ENCODE data around the gene HTT-AS.
"Not testable (repeated sequence)": the region's sequence is repeated elsewhere in the genome, so short reads cannot be mapped to it uniquely, and the experiment has no call there.

HTT-AS gene

GRCh38 chr4:3096202-3096601 is 21.9 kb upstream of the HTT-AS start:
- no peak for TF ChIP-seq CTCF (IDR thresholded peaks at IDR 0.05; ENCODE audit: insufficient read depth, low read length, poor library complexity, severe bottlenecking)
- no peak for TF ChIP-seq EZH2phosphoT487 (conservative IDR thresholded peaks at IDR 0.05; ENCODE audit: low read length)
- no peak overlapping the region for H3K4me2 ChIP-seq (ENCODE audit: low read depth, low read length, poor library complexity, severe bottlenecking)
- peaks cover 3% of the 10 kb centered on the region; the same call in 1 of the 2 replicates for H4K20me1 ChIP-seq (ENCODE audit: low read depth, low read length)
- no peak overlapping the region for H3K27ac ChIP-seq (ENCODE audit: low read depth, low read length)
- no peaks in the 10 kb centered on the region for H3K9me2 ChIP-seq (replicated peaks; ENCODE audit: insufficient read depth, low read length)
- peaks cover 26% of the 10 kb centered on the region for H3K79me2 ChIP-seq (ENCODE audit: insufficient read depth, low read length)
- no peaks in the 10 kb centered on the region for H3F3A ChIP-seq (ENCODE audit: insufficient read depth)
- H3K27me3 ChIP-seq (ENCODE audit: low read length): no peaks in the 10 kb centered on the region
- peaks cover 24% of the 10 kb centered on the region for H3K36me3 ChIP-seq (ENCODE audit: low read length)
- no peaks in the 10 kb centered on the region for H3K9me3 ChIP-seq (ENCODE audit: insufficient read depth, low read length)
- no peak overlapping the region for H2AFZ ChIP-seq (ENCODE audit: low read depth, low read length, severe bottlenecking)
- H3K4me3 ChIP-seq (ENCODE audit: insufficient read depth, low read length, poor library complexity, severe bottlenecking): no peak overlapping the region
- H3K9ac ChIP-seq (ENCODE audit: low read length): no peak overlapping the region

GRCh38 chr4:3094701-3095100 is 20.4 kb upstream of the HTT-AS start:
- H3K4me2 ChIP-seq (ENCODE audit: low read depth, low read length, poor library complexity, severe bottlenecking); H3K27me3 ChIP-seq (ENCODE audit: low read length); H3K27ac ChIP-seq (ENCODE audit: low read depth, low read length); H3K9ac ChIP-seq (ENCODE audit: low read length); H3K9me2 ChIP-seq (replicated peaks; ENCODE audit: insufficient read depth, low read length); H3K9me3 ChIP-seq (ENCODE audit: insufficient read depth, low read length); H4K20me1 ChIP-seq (ENCODE audit: low read depth, low read length); H3K4me3 ChIP-seq (ENCODE audit: insufficient read depth, low read length, poor library complexity, severe bottlenecking); H3F3A ChIP-seq (ENCODE audit: insufficient read depth); H2AFZ ChIP-seq (ENCODE audit: low read depth, low read length, severe bottlenecking): not testable (repeated sequence)
- Histone ChIP-seq H3K79me2 (ENCODE audit: insufficient read depth, low read length) (peaks cover 15% of the 10 kb centered on the region; the same call in 1 of the 2 replicates), H3K36me3 (ENCODE audit: low read length) (peaks cover 27% of the 10 kb centered on the region)

GRCh38 chr4:3091464-3091863 is 17.1 kb upstream of the HTT-AS start:
- H3K36me3 ChIP-seq (ENCODE audit: low read length): peaks cover 24% of the 10 kb centered on the region

More at GRCh38 chr4:3091464-3091863, 17.1 kb upstream of the HTT-AS start:
- H3K4me2 ChIP-seq (ENCODE audit: low read depth, low read length, poor library complexity, severe bottlenecking): no peak overlapping the region
- H2AFZ ChIP-seq (ENCODE audit: low read depth, low read length, severe bottlenecking): no peak overlapping the region
- peaks cover 16% of the 10 kb centered on the region for H3K79me2 ChIP-seq (ENCODE audit: insufficient read depth, low read length)
- H3K9me3 ChIP-seq (ENCODE audit: insufficient read depth, low read length): no peaks in the 10 kb centered on the region
- no peaks in the 10 kb centered on the region for H3K9me2 ChIP-seq (replicated peaks; ENCODE audit: insufficient read depth, low read length)
- no peaks in the 10 kb centered on the region for H3K27me3 ChIP-seq (ENCODE audit: low read length)
- H3K9ac ChIP-seq (ENCODE audit: low read length): no peak overlapping the region
- H3K4me3 ChIP-seq (ENCODE audit: insufficient read depth, low read length, poor library complexity, severe bottlenecking): no peak overlapping the region
- no peak overlapping the region for H3K27ac ChIP-seq (ENCODE audit: low read depth, low read length)
- no peaks in the 10 kb centered on the region for H4K20me1 ChIP-seq (ENCODE audit: low read depth, low read length)
- no peak for TF ChIP-seq EZH2phosphoT487 (conservative IDR thresholded peaks at IDR 0.05; ENCODE audit: low read length)
- TF ChIP-seq CTCF (IDR thresholded peaks at IDR 0.05; ENCODE audit: insufficient read depth, low read length, poor library complexity, severe bottlenecking): no peak
- no peaks in the 10 kb centered on the region for H3F3A ChIP-seq (ENCODE audit: insufficient read depth)
